Neutrophil (primary cell): ENCODE data around the gene LRMDA.

Source experiments
- H3K27ac ChIP-seq: fragments of 200-600 bp; sonication (generic); 2 replicates; pipeline ENCODE4 v1.5.1; 2016; ENCODE audit warnings: mild to moderate bottlenecking, moderate library complexity
- H3K27me3 ChIP-seq: fragments of 200-600 bp; sonication (generic); 2 replicates; pipeline ENCODE4 v1.6.0; 2016; ENCODE audit warnings: mild to moderate bottlenecking
- H3K36me3 ChIP-seq: fragments of 200-600 bp; sonication (generic); 2 replicates; pipeline ENCODE4 v1.5.1; 2017
- H3K4me1 ChIP-seq, 2 experiments: fragments of 200-600 bp in 1 of 2; sonication (generic) in 1 of 2; 1 replicate in 1 of 2; 2 replicates in 1 of 2; pipeline versions ENCODE4 v1.5.1 to v1.6.1; 2013 to 2016; ENCODE audit warnings: low read depth in 1 of 2, low read length in 1 of 2, mild to moderate bottlenecking in 1 of 2, moderate library complexity in 1 of 2; ENCODE audit not compliant: control insufficient read depth in 1 of 2, insufficient read depth in 1 of 2
- H3K4me3 ChIP-seq, 2 experiments: fragments of 200-600 bp in 1 of 2; sonication (generic) in 1 of 2; 1 replicate in 1 of 2; 2 replicates in 1 of 2; pipeline ENCODE4 v1.5.1; 2013 to 2016; ENCODE audit warnings: low read depth in 1 of 2, low read length in 1 of 2, mild to moderate bottlenecking in 1 of 2, moderate library complexity in 1 of 2
- H3K9me3 ChIP-seq: fragments of 200-600 bp; sonication (generic); 2 replicates; pipeline ENCODE4 v1.5.1; 2016
- TF ChIP-seq, protein P1 (sequence below): fragments of 200-600 bp; sonication (generic); IDR thresholded peaks from 2 replicates; pipeline ENCODE4 v1.5.1; 2016; ENCODE audit warnings: antibody characterized with exemption

The LRMDA gene

GRCh38 chr10:75708060-75708459 lies 276.6 kb downstream of the LRMDA start:
- H3K27me3 ChIP-seq = no peaks in the 10 kb centered on the region
- TF ChIP-seq, protein P1, sequence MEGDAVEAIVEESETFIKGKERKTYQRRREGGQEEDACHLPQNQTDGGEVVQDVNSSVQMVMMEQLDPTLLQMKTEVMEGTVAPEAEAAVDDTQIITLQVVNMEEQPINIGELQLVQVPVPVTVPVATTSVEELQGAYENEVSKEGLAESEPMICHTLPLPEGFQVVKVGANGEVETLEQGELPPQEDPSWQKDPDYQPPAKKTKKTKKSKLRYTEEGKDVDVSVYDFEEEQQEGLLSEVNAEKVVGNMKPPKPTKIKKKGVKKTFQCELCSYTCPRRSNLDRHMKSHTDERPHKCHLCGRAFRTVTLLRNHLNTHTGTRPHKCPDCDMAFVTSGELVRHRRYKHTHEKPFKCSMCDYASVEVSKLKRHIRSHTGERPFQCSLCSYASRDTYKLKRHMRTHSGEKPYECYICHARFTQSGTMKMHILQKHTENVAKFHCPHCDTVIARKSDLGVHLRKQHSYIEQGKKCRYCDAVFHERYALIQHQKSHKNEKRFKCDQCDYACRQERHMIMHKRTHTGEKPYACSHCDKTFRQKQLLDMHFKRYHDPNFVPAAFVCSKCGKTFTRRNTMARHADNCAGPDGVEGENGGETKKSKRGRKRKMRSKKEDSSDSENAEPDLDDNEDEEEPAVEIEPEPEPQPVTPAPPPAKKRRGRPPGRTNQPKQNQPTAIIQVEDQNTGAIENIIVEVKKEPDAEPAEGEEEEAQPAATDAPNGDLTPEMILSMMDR = no peak

GRCh38 chr10:75709245-75709644 lies 277.8 kb downstream of the LRMDA start:
- Histone ChIP-seq H3K9me3 (no peaks in the 10 kb centered on the region), H3K27me3 (no peaks in the 10 kb centered on the region), H3K4me1 (peaks cover 0 to 6% of the 10 kb centered on the region in 2 experiments), H3K27ac (no peak overlapping the region), H3K4me3 (no peak overlapping the region), H3K36me3 (no peaks in the 10 kb centered on the region)
- TF ChIP-seq, protein P1 = no peak

More at GRCh38 chr10:75708060-75708459, 276.6 kb downstream of the LRMDA start:
- Histone ChIP-seq H3K4me3 (no peak overlapping the region), H3K27ac (no peak overlapping the region), H3K4me1 (peaks cover 0 to 6% of the 10 kb centered on the region in 2 experiments), H3K36me3 (no peaks in the 10 kb centered on the region), H3K9me3 (no peaks in the 10 kb centered on the region)

GRCh38 chr10:75709811-75710210 lies 278.4 kb downstream of the LRMDA start:
- H3K4me1 ChIP-seq = peaks cover 0 to 6% of the 10 kb centered on the region in 2 experiments
- H3K27ac ChIP-seq = no peak overlapping the region
- TF ChIP-seq, protein P1 = no peak
- H3K36me3 ChIP-seq = no peaks in the 10 kb centered on the region
- no peaks in the 10 kb centered on the region for H3K27me3 ChIP-seq
- no peak overlapping the region for H3K4me3 ChIP-seq
- no peaks in the 10 kb centered on the region for H3K9me3 ChIP-seq

DNA sequence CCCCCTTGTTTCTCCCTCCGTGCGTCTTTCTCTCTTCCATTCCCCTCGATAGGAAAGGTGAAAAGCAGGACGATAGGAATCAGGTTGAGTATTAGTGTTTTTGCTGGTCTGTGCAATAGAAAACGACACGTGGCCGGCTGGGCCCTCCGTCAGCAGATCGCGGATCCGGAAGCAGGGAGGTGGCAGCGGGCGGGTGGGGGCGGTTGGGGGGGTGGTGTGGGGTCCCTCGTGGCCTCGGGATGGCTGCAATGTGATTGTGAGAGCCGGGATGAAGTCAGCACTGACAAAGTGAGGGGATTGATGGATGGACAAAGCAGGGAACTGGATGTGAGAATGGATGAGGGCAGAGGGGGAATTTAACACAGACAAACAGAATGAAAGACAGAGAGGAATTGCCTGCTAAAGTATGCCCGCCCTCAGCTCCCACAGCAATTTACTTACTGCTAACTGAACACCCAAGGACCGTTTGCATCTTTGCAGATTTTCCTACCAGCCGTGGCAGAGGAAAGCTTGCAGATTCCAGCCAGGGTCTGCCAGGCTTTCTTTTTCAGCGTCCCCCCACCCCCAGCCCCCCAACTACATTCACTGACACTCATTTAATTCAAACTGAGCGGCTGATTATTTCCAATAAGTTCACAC lies 280.9 kb downstream of the LRMDA start:
- H3K4me3 ChIP-seq = no peak overlapping the region
- H3K27me3 ChIP-seq = no peaks in the 10 kb centered on the region
- H3K27ac ChIP-seq = no peak overlapping the region
- no peaks in the 10 kb centered on the region for H3K9me3 ChIP-seq
- TF ChIP-seq, protein P1 = no peak
- no peaks in the 10 kb centered on the region for H3K36me3 ChIP-seq
- peaks cover 0 to 6% of the 10 kb centered on the region in 2 experiments for H3K4me1 ChIP-seq

DNA sequence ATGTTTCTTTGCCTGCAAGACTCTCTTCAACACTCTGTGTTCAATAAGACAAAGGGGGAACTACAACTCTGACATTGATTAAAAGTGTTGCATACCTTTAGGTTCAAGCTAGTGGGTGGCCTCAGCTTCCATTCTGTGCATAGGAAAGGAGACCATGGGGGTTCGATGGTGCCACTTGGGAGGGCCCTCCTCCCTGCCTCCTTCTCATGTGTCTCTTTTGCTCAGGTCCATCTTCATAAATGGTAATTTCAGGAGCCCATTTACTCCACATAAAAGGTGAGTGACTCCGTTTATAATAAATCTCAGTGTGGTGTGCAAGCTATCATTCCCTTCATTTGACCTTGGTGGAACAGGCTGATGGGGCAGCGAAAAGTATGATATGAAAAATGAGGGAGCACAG lies 285.1 kb downstream of the LRMDA start:
- H3K4me3 ChIP-seq = no peak overlapping the region
- peaks cover 0 to 5% of the 10 kb centered on the region in 2 experiments for H3K4me1 ChIP-seq
- no peaks in the 10 kb centered on the region for H3K36me3 ChIP-seq
- no peaks in the 10 kb centered on the region for H3K9me3 ChIP-seq
- TF ChIP-seq, protein P1 = no peak
- no peaks in the 10 kb centered on the region for H3K27me3 ChIP-seq
- no peak overlapping the region for H3K27ac ChIP-seq
